Mammary epithelial cell (primary cell): ENCODE data around the gene PC.

Experiments used
- CTCF ChIP-seq, 2 donors: IDR thresholded peaks in 1 of 2; conservative IDR thresholded peaks in 1 of 2; 2 replicates each; pipeline ENCODE4 v1.5.1; 2011 to 2012; ENCODE audit warnings: inconsistent platforms in 2 of 2, low read length in 2 of 2, mild to moderate bottlenecking in 2 of 2, control low read depth in 1 of 2, low read depth in 1 of 2; ENCODE audit not compliant: insufficient read depth in 1 of 2; ENCODE audit errors: extremely low read depth in 1 of 2
- EZH2 ChIP-seq: IDR thresholded peaks from 2 replicates; pipeline ENCODE4 v1.6.1; 2012; ENCODE audit warnings: low read length, inconsistent platforms, borderline replicate concordance

DNA sequence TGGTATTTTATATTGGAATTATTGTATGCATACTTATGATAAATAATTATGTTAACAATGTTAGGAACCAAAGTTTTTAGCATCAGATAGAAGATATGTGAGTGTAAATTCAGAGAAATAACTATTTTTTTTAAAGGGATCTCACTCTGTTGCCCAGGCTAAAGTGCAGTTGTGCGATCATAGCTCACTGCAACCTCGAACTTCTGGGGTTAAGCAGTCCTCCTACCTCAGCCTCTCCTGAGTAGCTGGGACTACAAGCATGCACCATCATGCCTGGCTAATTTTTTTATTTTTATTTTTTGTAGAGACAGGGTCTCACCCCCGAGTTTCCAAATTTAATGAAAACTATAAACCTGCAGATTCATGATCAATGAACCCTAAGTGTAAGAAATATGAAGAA lies 148.6 kb downstream of the PC start:
- TF ChIP-seq CTCF (conservative IDR thresholded peaks at IDR 0.05 in 1 of 2, IDR thresholded peaks at IDR 0.05 in 1 of 2; ENCODE audit: extremely low read depth in 1 of 2, insufficient read depth in 1 of 2, low read depth in 1 of 2, low read length in 2 of 2) (no peak), EZH2 (no peak)
